Measurements from ENCODE around the gene PGGT1B. TPM values are rescaled to one million over a fixed set of nuclear protein-coding genes. Genes with fewer than 3 reads are reported as not detected.

Gene PGGT1B
- polyA plus RNA-seq, 1 of the 3 experiments (the other 2 are of a cell fraction) = 0.69 TPM

GRCh38 chr5:115186794-115187193, 75.9 kb downstream of the PGGT1B start:
- CTCF ChIA-PET = interaction anchor here (0.7 kb wide), 1 partner anchor 89 kb away, joined by 3 read pairs; no protein-coding TSS in a partner anchor
- H2AFZ ChIP-seq (ENCODE audit: low read depth) = no peak overlapping the region
- no peaks in the 10 kb centered on the region for H4K20me1 ChIP-seq (ENCODE audit: insufficient read depth)
- no peaks in the 10 kb centered on the region; the same call in none of the 2 replicates for H3K27me3 ChIP-seq (ENCODE audit: insufficient read depth)
- H3F3A ChIP-seq (replicated peaks; ENCODE audit: insufficient read depth) = no peaks in the 10 kb centered on the region
- H3K9me3 ChIP-seq = no peaks in the 10 kb centered on the region
- H3K4me3 ChIP-seq (ENCODE audit: low read depth in 2 of 2, low read length in 1 of 2) = no peak overlapping the region
- no peak overlapping the region for H3K9ac ChIP-seq
- no peak for TF ChIP-seq SIN3A (IDR thresholded peaks at IDR 0.05; ENCODE audit: borderline replicate concordance, low read depth, low read length)
- TF ChIP-seq TEAD4 (IDR thresholded peaks at IDR 0.05; ENCODE audit: borderline replicate concordance, insufficient read depth) = no peak
- no peak for TF ChIP-seq POLR2AphosphoS5 (IDR thresholded peaks at IDR 0.05; ENCODE audit: low read depth, low read length)
- no peak for TF ChIP-seq RXRA (IDR thresholded peaks at IDR 0.05; ENCODE audit: borderline replicate concordance, low read depth)
- no peak for TF ChIP-seq RAD21 (IDR thresholded peaks at IDR 0.05; ENCODE audit: low read length)
- H3K4me1 ChIP-seq (ENCODE audit: control insufficient read depth in 1 of 2, insufficient read depth in 2 of 2, low read depth in 1 of 2, low read length in 1 of 2) = no peaks in the 10 kb centered on the region; a peak in 1 of 4 replicates
- DNase-seq = no peak
- H3K36me3 ChIP-seq (replicated peaks in 1 of 2; ENCODE audit: control insufficient read depth in 1 of 2, insufficient read depth in 2 of 2, low read length in 1 of 2) = peaks cover 0 to 3% of the 10 kb centered on the region in 2 experiments
- H3K27ac ChIP-seq (ENCODE audit: low read depth in 2 of 2, low read length in 1 of 2) = no peak overlapping the region
- POLR2A ChIA-PET = no interaction called here
- H3K79me2 ChIP-seq (ENCODE audit: insufficient read depth) = no peaks in the 10 kb centered on the region
- H3K9me2 ChIP-seq = no peaks in the 10 kb centered on the region; the same call in 1 of the 2 replicates
- H3K4me2 ChIP-seq = no peak overlapping the region

- CTCF ChIA-PET = no interaction called here
- no peak for DNase-seq
These were observed 77.9 kb downstream of the PGGT1B start for GRCh38 chr5:115184770-115185169.

DNA sequence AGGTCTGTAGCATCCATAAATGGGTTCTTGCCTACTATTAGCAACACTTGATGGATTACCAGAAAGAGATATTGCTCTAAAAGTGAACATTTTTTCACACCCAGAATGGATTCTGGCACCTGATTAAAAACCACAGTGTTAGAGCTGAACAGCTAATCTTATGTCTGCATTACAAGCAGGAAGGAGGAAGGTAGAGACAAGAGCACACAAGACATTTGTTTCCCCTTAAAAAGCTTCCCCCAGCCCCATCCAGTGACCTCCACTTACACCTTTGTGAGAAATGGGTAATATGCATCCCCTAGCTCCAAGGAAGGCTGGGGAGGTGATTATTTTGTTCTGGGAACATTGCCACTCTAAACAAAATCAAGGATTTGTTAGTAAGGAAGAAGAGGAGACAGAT, 80.9 kb downstream of the PGGT1B start:
- peaks cover 0 to 2% of the 10 kb centered on the region in 2 experiments; a peak in 1 of 4 replicates for H3K4me1 ChIP-seq (ENCODE audit: control insufficient read depth in 1 of 2, insufficient read depth in 2 of 2, low read depth in 1 of 2, low read length in 1 of 2)
- ChIA-PET CTCF (interaction anchor here (0.6 to 3.1 kb wide), 4 partner anchors 9 to 84 kb away, joined by 3 to 12 read pairs (median 6); no protein-coding TSS in a partner anchor), POLR2A (interaction anchor here (1.7 kb wide), 1 partner anchor 11 kb away, joined by 7 read pairs; the partner anchor contains the start of gene TRIM36)
- H3K4me3 ChIP-seq (ENCODE audit: low read depth in 2 of 2, low read length in 1 of 2) = no peak overlapping the region
- no peaks in the 10 kb centered on the region for H3F3A ChIP-seq (replicated peaks; ENCODE audit: insufficient read depth)
- H3K9me2 ChIP-seq = no peaks in the 10 kb centered on the region; the same call in 1 of the 2 replicates
- peaks cover 32% of the 10 kb centered on the region for H3K27me3 ChIP-seq (ENCODE audit: insufficient read depth)
- peaks cover 0 to 3% of the 10 kb centered on the region in 2 experiments for H3K36me3 ChIP-seq (replicated peaks in 1 of 2; ENCODE audit: control insufficient read depth in 1 of 2, insufficient read depth in 2 of 2, low read length in 1 of 2)
- H3K79me2 ChIP-seq (ENCODE audit: insufficient read depth) = no peaks in the 10 kb centered on the region
- TF ChIP-seq FOXM1 (IDR thresholded peaks at IDR 0.05; ENCODE audit: low read depth) (no peak), RXRA (IDR thresholded peaks at IDR 0.05; ENCODE audit: borderline replicate concordance, low read depth) (no peak)
- no peaks in the 10 kb centered on the region for H3K9me3 ChIP-seq
- H3K27ac ChIP-seq (ENCODE audit: low read depth in 2 of 2, low read length in 1 of 2) = no peak overlapping the region
- no peak overlapping the region for H3K9ac ChIP-seq
- no peak overlapping the region for H3K4me2 ChIP-seq
- no peak for DNase-seq
- H2AFZ ChIP-seq (ENCODE audit: low read depth) = no peak overlapping the region
- H4K20me1 ChIP-seq (ENCODE audit: insufficient read depth) = no peaks in the 10 kb centered on the region

More at GRCh38 chr5:115184770-115185169, 77.9 kb downstream of the PGGT1B start:
- POLR2A ChIA-PET = no interaction called here
- H4K20me1 ChIP-seq (ENCODE audit: insufficient read depth) = no peaks in the 10 kb centered on the region
- no peak overlapping the region for H2AFZ ChIP-seq (ENCODE audit: low read depth)
- no peak overlapping the region for H3K27ac ChIP-seq (ENCODE audit: low read depth in 2 of 2, low read length in 1 of 2)
- no peak overlapping the region for H3K4me3 ChIP-seq (ENCODE audit: low read depth in 2 of 2, low read length in 1 of 2)
- WGBS (ENCODE audit: low lambda C conversion rate) = 36% methylated on average over 2 of the region's 2 CpGs
- H3F3A ChIP-seq (replicated peaks; ENCODE audit: insufficient read depth) = no peaks in the 10 kb centered on the region
- H3K4me2 ChIP-seq = no peak overlapping the region
- TF ChIP-seq, protein P1, sequence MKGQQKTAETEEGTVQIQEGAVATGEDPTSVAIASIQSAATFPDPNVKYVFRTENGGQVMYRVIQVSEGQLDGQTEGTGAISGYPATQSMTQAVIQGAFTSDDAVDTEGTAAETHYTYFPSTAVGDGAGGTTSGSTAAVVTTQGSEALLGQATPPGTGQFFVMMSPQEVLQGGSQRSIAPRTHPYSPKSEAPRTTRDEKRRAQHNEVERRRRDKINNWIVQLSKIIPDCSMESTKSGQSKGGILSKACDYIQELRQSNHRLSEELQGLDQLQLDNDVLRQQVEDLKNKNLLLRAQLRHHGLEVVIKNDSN (IDR thresholded peaks at IDR 0.05; ENCODE audit: borderline replicate concordance, low read depth) = no peak
- peaks cover 19% of the 10 kb centered on the region for H3K27me3 ChIP-seq (ENCODE audit: insufficient read depth)
- H3K9ac ChIP-seq = no peak overlapping the region
- peaks cover 0 to 3% of the 10 kb centered on the region in 2 experiments for H3K36me3 ChIP-seq (replicated peaks in 1 of 2; ENCODE audit: control insufficient read depth in 1 of 2, insufficient read depth in 2 of 2, low read length in 1 of 2)
- no peaks in the 10 kb centered on the region; the same call in 1 of the 2 replicates for H3K9me2 ChIP-seq
- no peaks in the 10 kb centered on the region for H3K9me3 ChIP-seq
- peaks cover 0 to 2% of the 10 kb centered on the region in 2 experiments; a peak in 1 of 4 replicates for H3K4me1 ChIP-seq (ENCODE audit: control insufficient read depth in 1 of 2, insufficient read depth in 2 of 2, low read depth in 1 of 2, low read length in 1 of 2)
- H3K79me2 ChIP-seq (ENCODE audit: insufficient read depth) = no peaks in the 10 kb centered on the region
